SHP77 (cell line): ENCODE results near the gene RFLNA.

Experiments used
- DNase-seq, 2 experiments: peaks; one replicate each; lab custom pipeline; 2025; lab: John Stamatoyannopoulos, UW

RFLNA gene

DNA sequence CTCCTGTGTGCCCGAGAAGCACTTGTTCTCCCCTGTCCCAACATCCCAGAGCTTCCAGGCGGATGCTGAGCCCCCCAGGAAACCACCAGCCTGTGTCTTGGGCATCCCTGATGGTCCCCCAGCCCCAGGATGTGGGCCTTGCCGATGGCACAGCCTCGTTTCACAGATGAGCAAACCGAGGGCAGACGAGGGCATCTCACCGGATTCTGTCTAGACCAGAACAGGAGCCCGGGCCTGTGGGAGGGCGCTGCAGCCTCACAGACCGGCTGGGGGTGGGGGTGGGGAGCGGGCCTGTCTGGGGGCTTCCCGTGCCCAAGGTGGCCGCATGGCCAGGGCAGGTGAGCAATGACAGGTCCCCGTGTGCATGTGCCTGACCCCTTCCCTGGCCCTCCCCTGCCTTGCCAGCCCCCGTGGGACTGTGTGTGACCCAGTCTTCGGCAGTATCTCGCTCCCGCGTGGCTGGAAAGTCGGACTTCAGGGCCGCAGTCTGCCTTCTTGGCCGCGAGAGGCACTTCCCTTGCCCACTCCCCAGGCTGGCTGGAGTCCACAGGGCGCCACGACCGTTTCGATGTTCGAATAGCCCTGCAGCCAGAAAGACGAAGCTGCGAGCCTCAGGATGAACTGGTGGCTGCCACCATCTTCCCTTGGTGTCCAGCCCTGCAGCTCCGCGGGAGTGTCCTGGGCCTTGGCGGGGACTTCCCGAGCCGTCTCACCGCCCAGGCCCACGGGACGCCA lies 8.9 kb downstream of the RFLNA start:
- no peak for DNase-seq

GRCh38 chr12:124304314-124304790 lies 9.5 kb downstream of the RFLNA start:
- no peak for DNase-seq

DNA sequence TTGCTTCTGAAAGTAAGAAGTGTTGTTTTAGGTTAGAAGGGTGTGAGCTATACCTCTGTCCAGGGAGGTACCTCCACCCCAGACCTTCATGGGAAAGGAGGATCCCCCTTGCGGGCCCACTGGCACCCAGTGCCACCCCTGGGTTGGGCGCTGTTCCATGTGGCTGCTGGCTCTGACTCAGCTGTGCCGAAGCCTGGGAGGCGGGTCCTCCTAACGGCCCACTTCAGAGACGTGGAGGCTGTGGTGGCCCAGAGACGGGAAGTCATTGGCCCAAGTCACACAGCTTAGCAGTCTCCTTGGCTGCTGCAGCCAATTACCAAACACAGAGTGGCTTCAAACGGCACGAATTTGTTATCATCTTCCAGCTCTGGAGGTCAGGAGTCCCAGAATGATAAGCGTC lies 10.2 kb downstream of the RFLNA start:
- DNase-seq, result no peak

GRCh38 chr12:124305776-124306685 lies 11.1 kb downstream of the RFLNA start:
- DNase-seq, result no peak

- DNase-seq, result no peak
Observed at GRCh38 chr12:124306686-124307555, 12.0 kb downstream of the RFLNA start.

- no peak for DNase-seq
Observed at GRCh38 chr12:124307556-124307825, 12.6 kb downstream of the RFLNA start.

DNA sequence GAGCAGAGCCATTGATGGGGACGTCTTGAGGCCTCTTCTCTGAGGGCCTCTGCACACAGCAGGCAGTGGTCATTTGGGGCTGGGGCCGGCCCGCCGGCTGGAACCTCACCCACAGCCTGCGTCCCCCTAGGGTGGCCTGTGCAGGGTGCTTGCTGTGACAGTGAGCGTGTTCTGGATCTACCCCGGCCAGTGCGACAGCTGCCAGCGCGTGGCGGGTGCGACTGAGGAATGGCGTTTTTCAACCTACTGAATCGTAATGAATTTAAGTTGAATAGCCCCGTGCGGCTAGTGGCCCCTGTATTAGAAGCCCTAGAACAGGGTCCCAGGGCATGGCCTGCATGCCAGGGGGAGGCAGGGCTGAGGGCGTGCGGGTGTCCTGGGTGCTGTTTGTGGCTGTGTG lies 13.8 kb downstream of the RFLNA start:
- no peak for DNase-seq

GRCh38 chr12:124309231-124309630 lies 14.3 kb downstream of the RFLNA start:
- DNase-seq, result no peak

- DNase-seq, result no peak
Observed at GRCh38 chr12:124309744-124310143, 14.9 kb downstream of the RFLNA start.

- DNase-seq, result no peak
Observed at GRCh38 chr12:124310178-124310577, 15.3 kb downstream of the RFLNA start.

GRCh38 chr12:124310785-124311184 lies 15.9 kb downstream of the RFLNA start:
- no peak for DNase-seq

- peak in 1 of 2 experiments; percentile 7 for DNase-seq
Observed at GRCh38 chr12:124311292-124312109, 16.6 kb downstream of the RFLNA start.

GRCh38 chr12:124312601-124313000 lies 17.7 kb downstream of the RFLNA start:
- DNase-seq, result no peak

DNA sequence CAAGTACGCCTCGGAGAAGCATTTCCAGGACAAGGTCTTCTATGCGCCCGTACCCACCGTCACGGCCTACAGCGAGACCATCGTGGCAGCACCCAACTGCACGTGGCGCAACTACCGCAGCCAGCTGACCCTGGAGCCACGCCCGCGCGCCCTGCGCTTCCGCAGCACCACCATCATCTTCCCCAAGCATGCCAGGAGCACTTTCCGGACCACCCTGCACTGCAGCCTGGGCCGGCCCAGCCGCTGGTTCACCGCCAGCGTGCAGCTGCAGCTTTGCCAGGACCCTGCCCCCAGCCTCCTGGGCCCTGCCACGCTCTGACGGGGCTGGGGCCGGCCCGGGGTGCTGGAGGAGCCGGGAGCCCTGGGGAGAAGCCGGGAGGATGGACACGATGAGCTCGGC lies 19.3 kb downstream of the RFLNA start:
- DNase-seq, result no peak

- no peak for DNase-seq
Observed at GRCh38 chr12:124314766-124315165, 19.9 kb downstream of the RFLNA start.

DNA sequence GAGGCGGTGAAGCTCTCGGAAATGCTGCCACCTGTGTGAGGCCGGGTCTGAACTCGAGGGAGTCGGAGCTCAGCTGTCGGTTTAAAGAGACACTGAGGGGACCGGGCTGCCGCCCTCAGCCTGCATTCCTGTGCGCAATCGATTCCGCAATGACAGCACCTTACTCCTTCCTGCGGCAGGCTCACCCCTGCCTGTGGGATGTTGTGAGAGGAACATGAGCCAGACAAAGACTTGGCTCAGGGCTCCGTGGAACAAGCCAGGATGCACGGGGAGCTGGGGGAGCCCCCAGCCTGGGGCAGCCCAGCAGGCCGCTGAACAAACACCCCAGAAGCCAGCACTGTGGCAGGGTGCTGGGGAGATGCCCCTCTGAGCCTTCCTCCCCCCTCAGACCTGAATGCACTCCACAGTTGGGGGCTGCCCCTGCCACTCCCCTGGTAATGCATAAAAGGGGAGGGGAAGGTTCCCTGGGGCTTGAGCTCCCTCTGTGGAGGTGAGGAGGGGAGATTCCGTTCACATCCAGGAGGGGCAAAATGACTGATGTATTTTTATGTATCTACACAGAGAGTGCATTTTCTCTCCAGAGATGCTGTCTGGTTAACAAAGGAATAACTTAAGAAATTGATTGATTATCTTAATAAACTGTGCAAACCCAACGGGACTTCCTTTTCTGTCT lies 20.6 kb downstream of the RFLNA start:
- no peak for DNase-seq

DNA sequence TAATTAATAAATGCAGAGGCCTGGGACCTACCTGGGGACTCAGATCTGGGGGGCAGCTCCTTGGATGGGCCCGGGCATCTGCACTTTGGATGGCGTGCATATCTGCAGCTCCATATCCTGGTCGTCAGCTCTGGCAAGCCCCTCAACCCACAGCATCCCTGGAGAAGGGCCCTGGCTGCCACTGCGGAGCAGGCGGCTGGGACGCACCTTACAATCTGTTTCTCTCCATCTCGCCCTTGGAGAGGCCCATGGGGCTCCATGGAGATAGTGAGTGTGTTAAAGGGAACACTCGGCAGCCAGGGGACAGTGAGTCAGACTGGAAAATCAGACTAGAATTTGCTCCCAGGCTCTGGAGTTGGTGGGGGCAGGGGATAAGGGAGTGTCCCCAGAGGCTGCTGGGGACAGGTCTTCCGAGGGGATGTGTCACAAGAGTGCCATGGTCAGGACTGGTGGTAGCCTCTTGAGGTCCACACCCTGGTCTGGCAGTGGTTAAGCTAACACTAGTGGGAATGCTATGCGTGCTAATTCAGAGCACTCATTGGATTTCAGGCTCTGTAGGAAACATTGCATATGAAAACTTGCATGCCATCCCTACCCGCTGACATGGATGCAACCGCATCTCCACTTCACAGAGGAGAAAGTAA lies 21.5 kb downstream of the RFLNA start:
- no peak for DNase-seq

DNA sequence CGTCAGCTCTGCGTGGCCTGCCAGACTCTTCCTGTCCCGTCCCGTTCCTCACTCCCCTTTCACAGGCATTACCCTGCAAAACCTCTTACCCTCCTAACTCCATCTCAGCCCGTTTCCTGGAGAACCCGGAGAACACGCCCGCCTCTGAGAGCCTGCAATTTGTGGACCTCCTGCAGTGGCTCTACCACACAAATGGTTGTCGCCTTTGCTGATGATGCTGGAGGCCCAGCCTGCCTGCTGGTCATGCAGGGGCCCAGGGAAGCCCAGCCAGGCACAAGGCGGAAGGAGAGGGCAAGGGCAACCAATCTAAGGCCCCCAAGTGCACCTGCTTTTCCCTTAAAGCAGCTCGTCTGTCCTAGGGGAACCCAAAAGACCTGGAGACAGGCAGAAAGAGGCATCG lies 22.5 kb downstream of the RFLNA start:
- DNase-seq, result no peak

GRCh38 chr12:124318278-124319020 lies 23.6 kb downstream of the RFLNA start:
- peak in 1 of 2 experiments; percentile 9 for DNase-seq
